IPS-NIHi7 (cell line): ENCODE results near the gene GLS.
"Not testable (repeated sequence)": the region's sequence is repeated elsewhere in the genome, so short reads cannot be mapped to it uniquely, and the experiment has no call there.

Experiments
- DNase-seq: peaks from one replicate; pipeline ENCODE4 v3.0.0; 2012; ENCODE audit warnings: mixed read lengths; ENCODE audit errors: extremely low spot score

GLS gene

GRCh38 chr2:190880378-190881083 lies at the start of gene GLS:
TSS of gene GLS (plus strand) at chr2:190880821. CDS start at chr2:190881085, 264 bp downstream.
- peak; percentile 97 for DNase-seq

- no peak for DNase-seq
These were observed 48.7 kb upstream of the GLS start for GRCh38 chr2:190831941-190832340.

GRCh38 chr2:190834890-190835208 lies 45.8 kb upstream of the GLS start:
- no peak for DNase-seq

- DNase-seq = no peak
These were observed 45.2 kb upstream of the GLS start for GRCh38 chr2:190835303-190835930.

GRCh38 chr2:190836767-190837166 lies 43.9 kb upstream of the GLS start:
- no peak for DNase-seq

- DNase-seq = no peak
These were observed 43.2 kb upstream of the GLS start for GRCh38 chr2:190837420-190837819.

GRCh38 chr2:190837952-190838361 lies 42.7 kb upstream of the GLS start:
- DNase-seq = no peak

GRCh38 chr2:190838492-190838910 lies 42.1 kb upstream of the GLS start:
- DNase-seq = no peak

GRCh38 chr2:190840569-190841172 lies 40.0 kb upstream of the GLS start:
- DNase-seq = no peak

GRCh38 chr2:190841707-190842505 lies 38.7 kb upstream of the GLS start:
- DNase-seq = no peak

- no peak for DNase-seq
These were observed 38.0 kb upstream of the GLS start for GRCh38 chr2:190842606-190843104.

GRCh38 chr2:190843890-190844699 lies 36.5 kb upstream of the GLS start:
- DNase-seq = no peak

GRCh38 chr2:190844700-190845401 lies 35.8 kb upstream of the GLS start:
- DNase-seq = no peak

- DNase-seq = no peak
These were observed 33.9 kb upstream of the GLS start for GRCh38 chr2:190846746-190847145.

GRCh38 chr2:190847504-190848081 lies 33.0 kb upstream of the GLS start:
- no peak for DNase-seq

GRCh38 chr2:190849774-190850173 lies 30.8 kb upstream of the GLS start:
- no peak for DNase-seq

- not testable (repeated sequence) for DNase-seq
These were observed 27.6 kb upstream of the GLS start for GRCh38 chr2:190853022-190853421.

- DNase-seq = no peak
These were observed 26.9 kb upstream of the GLS start for GRCh38 chr2:190853531-190854383.

GRCh38 chr2:190854726-190855125 lies 25.9 kb upstream of the GLS start:
- no peak for DNase-seq
